Cortex of kidney (tissue), 1 donor: ENCODE data around the gene PPP2R5D.

ENCODE experiments used
- DNase-seq: peaks from one replicate; lab custom pipeline; 2025; lab: John Stamatoyannopoulos, UW

The PPP2R5D gene

DNA sequence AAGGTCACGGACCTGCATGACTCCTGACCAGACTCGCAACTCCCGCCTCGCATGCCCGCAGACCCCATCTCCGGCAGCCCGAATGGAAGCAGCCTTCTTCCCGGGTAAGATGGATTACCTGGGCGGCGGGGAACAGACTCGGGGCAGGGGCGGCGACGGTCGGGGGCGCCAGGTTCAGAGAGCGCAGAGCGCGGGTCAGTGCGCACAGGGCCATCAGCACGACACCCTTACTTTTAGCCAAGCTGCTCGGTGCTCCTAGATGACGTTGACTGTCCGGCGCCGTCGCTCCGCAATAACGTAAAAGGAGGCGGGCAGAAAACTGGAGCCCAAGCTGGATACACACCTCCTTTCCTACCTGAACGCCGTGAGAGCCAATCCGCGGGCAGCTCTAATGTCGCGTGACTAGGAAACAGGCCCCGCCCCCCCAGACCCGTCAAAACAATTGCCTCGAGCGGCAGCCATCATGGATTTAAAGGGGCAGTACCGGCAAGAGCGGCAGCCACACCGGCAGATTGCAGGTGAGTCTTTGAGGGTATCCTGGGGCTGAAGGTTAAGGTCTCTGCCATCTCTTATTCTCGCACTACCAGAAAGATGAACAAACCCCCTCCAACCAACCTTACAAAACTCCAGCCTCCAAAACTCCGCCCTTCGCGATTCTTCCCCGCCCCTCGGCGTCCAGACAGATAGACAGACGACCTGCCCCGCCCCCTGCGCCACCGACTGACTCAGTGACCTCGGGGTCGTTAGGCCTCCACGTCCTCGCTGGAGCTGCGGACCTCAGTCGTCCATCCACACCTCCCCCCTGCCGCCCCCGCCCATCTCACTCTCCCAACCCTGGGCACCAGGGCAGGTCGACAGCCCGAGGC is 75.0 kb downstream of the PPP2R5D start, which contains the start of the genes KLC4 and MRPL2:
Gene KLC4 (plus strand): TSS at position 464 of the 866 bp plus-strand sequence. CDS start 1,705 bp downstream, outside the sequence.
Gene MRPL2 (minus strand): TSS at position 267 of the 866 bp plus-strand sequence. CDS start 53 bp downstream, at position 214.
- DNase-seq = peak; percentile 15

GRCh38 chr6:43060034-43060754 is 75.8 kb downstream of the PPP2R5D start:
- DNase-seq = no peak

DNA sequence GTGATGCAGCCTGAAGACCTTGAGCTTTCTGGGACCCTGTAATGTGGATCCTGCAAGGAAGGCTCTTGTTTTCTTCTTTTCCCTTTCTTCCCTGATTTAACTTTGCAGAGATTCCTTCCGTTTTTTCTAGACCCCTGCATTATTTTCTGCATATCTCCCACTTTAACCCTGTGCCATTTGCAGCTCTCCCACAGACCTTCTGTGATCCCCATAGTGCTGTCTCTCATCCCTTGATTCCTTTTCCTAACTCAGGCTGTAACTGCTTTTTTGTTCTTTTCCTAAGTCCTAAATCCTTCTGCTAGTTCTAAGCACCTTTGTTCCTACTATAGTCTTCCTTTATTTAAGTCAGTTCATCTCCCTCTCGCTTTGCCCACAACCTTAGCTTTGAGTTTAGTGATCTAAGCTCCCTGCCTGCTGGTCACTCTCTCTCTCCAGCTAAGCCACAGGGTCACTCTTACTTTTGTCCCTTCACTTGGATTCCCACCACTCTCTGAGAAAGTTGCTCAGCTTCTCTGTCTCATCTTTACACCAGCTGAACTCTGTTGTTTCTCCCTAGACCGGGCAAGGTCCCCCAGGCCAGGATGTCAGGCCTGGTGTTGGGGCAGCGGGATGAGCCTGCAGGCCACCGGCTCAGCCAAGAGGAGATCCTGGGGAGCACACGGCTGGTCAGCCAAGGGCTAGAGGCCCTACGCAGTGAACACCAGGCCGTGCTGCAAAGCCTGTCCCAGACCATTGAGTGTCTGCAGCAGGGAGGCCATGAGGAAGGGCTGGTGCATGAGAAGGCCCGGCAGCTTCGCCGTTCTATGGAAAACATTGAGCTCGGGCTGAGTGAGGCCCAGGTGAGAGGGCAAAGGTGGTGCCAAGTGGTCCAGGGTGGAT is 76.6 kb downstream of the PPP2R5D start:
- DNase-seq = no peak

DNA sequence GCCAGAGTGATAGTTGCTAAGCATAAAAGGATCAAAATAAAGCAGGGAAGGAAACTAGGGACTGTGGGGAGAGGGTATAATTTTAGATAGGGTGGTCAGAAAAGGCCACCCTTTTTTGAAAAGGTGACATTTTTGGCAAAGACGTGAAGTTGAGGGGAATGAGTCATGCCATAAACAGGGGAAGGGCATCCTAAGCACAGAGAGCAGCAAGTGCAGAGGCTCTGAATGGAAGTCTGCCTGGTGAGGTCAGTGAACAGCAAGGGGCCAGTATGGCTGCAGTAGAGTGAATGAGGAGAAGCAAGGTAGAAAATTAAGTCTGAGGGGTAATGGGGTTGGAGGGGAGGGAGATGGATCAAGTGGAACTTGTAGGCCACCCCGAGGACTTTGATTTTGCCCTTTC is 77.5 kb downstream of the PPP2R5D start:
- no peak for DNase-seq
